GM12872 (cell line): ENCODE results near the gene ADA.

Experiments
- TF ChIP-seq, protein P1 (sequence below): IDR thresholded peaks from 3 replicates; pipeline ENCODE4 v1.5.1; 2011; ENCODE audit warnings: low read depth, mild to moderate bottlenecking, low read length, moderate library complexity; ENCODE audit not compliant: insufficient read depth

Gene ADA

DNA sequence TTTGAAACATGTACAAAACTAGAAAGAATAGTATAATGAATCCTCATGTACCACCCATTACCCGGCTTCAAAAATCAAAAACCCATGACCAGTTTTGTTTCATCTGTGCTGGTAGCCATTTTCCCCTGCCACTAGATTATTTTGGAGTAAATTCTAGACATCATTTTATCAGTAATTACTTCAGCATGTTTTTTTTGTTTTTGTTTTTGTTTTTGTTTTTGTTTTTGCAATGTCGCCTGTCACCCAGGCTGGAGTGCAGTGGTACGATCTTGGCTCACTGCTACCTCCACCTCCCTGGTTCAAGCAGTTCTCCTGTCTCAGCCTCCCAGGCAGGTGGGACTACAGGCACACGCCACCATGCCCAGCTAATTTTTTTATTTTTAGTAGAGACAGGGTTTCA is 77.1 kb downstream of the ADA start:
- TF ChIP-seq, protein P1, sequence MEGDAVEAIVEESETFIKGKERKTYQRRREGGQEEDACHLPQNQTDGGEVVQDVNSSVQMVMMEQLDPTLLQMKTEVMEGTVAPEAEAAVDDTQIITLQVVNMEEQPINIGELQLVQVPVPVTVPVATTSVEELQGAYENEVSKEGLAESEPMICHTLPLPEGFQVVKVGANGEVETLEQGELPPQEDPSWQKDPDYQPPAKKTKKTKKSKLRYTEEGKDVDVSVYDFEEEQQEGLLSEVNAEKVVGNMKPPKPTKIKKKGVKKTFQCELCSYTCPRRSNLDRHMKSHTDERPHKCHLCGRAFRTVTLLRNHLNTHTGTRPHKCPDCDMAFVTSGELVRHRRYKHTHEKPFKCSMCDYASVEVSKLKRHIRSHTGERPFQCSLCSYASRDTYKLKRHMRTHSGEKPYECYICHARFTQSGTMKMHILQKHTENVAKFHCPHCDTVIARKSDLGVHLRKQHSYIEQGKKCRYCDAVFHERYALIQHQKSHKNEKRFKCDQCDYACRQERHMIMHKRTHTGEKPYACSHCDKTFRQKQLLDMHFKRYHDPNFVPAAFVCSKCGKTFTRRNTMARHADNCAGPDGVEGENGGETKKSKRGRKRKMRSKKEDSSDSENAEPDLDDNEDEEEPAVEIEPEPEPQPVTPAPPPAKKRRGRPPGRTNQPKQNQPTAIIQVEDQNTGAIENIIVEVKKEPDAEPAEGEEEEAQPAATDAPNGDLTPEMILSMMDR, result no peak

DNA sequence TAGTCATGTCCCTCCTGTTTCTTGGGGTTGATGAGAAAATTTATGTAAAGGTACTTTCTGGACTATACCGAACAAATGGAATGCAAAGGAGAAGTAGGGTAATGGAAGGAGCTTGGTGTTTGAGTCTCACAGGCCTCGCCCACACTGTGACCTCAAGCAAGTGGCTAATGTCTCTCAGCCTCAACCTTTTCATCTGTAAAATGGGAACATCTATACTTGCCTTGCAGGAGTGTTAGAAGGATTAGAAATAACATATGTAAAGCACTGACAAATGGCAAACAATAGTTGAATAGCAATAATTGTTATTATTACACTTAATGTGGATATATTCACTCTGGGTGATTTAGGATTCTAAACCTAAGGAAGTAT is 78.0 kb downstream of the ADA start:
- TF ChIP-seq, protein P1, result no peak

DNA sequence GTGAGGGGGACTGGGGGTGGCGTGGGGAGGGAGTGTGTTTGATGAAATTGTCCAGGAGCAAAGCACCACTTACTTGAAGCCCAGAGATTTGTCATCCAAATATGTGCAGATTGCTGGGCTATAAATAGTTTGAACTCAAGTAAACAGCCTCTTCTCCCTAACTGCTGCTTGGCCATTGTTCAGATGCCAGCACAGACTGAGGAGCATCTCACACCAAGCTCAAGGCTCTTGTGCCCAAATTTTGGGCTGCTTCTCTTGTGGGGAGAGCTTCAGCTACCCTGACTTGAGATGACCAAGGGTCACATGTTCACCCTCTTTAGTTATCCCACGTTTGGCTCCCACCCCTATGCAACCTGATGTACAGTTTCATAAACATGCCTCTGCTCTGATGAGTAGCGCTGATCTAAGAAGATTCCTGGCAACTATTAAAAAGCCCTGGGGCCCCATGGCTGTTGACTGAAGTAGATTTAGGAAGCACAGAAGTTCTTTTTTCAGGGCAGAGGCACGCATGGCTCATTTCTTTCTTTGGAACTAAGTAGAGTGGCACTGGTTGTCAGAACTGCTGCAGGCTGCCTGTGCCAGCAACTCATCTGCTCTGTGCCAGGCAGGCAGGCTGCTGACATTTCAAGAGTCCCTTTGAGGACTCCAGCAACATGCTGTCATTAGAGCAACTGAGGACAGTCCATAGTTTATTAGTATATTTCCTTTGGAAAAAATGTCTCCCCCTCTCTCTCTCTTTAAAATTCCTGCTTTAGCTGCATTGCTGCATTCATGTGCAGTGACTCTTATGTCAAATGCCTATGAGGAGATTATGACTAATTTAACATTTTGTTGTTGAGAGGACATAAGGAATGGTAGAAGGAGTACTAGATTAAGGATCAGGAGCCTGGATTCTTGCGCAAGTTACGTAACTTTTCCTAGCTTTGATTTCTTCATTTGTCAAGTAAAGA is 78.7 kb downstream of the ADA start:
- TF ChIP-seq, protein P1, result no peak

DNA sequence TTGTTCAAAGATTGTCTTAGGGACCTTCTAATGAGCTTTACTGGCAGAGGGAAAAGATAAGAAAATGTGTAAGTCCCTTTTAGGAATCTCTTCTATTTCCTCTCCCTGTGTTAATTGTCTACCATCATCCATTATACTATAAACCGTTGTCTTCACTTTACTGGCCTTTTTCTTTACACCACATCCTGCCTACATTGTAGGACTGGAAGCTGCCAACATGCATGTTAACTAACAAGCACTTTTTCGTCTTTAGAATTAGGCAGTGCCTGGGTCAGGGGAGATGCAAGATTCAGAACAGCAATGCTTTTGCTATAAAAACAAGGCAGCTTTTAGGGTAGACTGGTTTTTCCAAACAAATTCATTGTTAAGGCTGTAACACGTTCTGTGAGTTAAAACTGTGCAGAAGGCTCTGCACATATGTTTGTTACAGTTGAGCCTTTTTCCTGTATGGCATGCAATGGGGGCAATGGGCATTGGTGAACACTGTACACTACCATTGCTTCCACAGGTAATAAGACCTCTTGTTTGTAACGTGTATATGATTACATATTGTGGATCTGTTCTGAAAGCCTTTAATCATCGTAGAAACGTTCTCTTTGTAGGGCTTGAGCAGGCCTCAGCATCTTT is 80.0 kb downstream of the ADA start:
- TF ChIP-seq, protein P1, result no peak

DNA sequence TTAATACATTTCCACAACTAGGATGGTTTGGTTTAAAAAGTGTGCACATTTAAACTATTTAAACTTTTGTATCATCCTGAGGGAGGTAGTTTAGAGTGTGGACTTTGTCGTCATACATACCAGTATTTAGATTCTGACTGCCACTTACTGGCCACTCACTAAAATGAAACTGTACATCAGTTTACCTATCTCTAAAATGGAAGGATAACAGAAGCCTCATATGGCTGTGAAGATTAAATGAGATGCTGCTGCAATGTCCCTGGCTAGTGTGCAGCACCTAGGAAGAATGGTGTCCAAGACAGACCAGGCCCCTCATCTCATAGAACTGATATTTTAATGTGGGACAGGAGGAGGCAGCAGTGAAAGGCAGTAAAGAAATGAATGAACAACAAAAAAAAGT is 81.1 kb downstream of the ADA start:
- TF ChIP-seq, protein P1, result no peak
